NCI-H524 (cell line): ENCODE results near the gene ZNF66.
"Not testable (repeated sequence)": the region's sequence is repeated elsewhere in the genome, so short reads cannot be mapped to it uniquely, and the experiment has no call there.

Experiments
- DNase-seq, 2 experiments: peaks; one replicate each; lab custom pipeline; 2025; lab: John Stamatoyannopoulos, UW

Gene ZNF66

GRCh38 chr19:20776083-20777076 is at the start of gene ZNF66:
Gene ZNF66, plus strand, starts transcription at chr19:20776304. Its CDS starts 144 bp downstream, at chr19:20776448.
- peak; percentile 83 to 92 for DNase-seq

- DNase-seq = not testable (repeated sequence)
Observed at GRCh38 chr19:20750169-20750568, 25.9 kb upstream of the ZNF66 start.

- DNase-seq = not testable (repeated sequence)
Observed at GRCh38 chr19:20752291-20752690, 23.8 kb upstream of the ZNF66 start.

- not testable (repeated sequence) for DNase-seq
Observed at GRCh38 chr19:20769225-20769736, 6.8 kb upstream of the ZNF66 start.

GRCh38 chr19:20787786-20788185 is 11.7 kb downstream of the ZNF66 start:
- DNase-seq = no peak

- DNase-seq = no peak
Observed at GRCh38 chr19:20791806-20792205, 15.7 kb downstream of the ZNF66 start.

- not testable (repeated sequence) for DNase-seq
Observed at GRCh38 chr19:20806311-20807262, 30.5 kb downstream of the ZNF66 start.

GRCh38 chr19:20840371-20840770 is 64.3 kb downstream of the ZNF66 start:
- DNase-seq = no peak
